Stomach smooth muscle (tissue), 2 donors: ENCODE measurements around the gene DEPDC5.

ENCODE experiments used
- H3K27ac ChIP-seq: one replicate; pipeline ENCODE4 v1.7.0; 2013; ENCODE audit warnings: mild to moderate bottlenecking, low read length, inconsistent platforms
- H3K27me3 ChIP-seq, 2 donors: one replicate each; pipeline ENCODE4 v1.7.0; 2013; ENCODE audit warnings: low read length in 2 of 2; ENCODE audit not compliant: insufficient read depth in 2 of 2, control insufficient read depth in 1 of 2
- H3K36me3 ChIP-seq, 2 donors: one replicate each; pipeline ENCODE4 v1.7.0; 2013; ENCODE audit warnings: low read length in 2 of 2; ENCODE audit not compliant: control insufficient read depth in 2 of 2, insufficient read depth in 2 of 2
- H3K4me1 ChIP-seq: one replicate; pipeline ENCODE4 v1.7.0; 2013; ENCODE audit warnings: low read length; ENCODE audit not compliant: control insufficient read depth, insufficient read depth
- H3K4me3 ChIP-seq, 2 donors: one replicate each; pipeline ENCODE4 v1.7.0; 2013; ENCODE audit warnings: low read length in 2 of 2
- H3K9ac ChIP-seq, 2 donors: one replicate each; pipeline ENCODE4 v1.7.0; 2013; ENCODE audit warnings: low read length in 2 of 2, mild to moderate bottlenecking in 1 of 2
- H3K9me3 ChIP-seq, 2 donors: one replicate each; pipeline ENCODE4 v1.7.0; 2013; ENCODE audit warnings: low read length in 2 of 2; ENCODE audit not compliant: control insufficient read depth in 2 of 2
- donor health status: healthy.
- donor health status: Pancreatic carcinoma.

Gene DEPDC5

GRCh38 chr22:31945971-31946680, 192.3 kb downstream of the DEPDC5 start:
- Histone ChIP-seq H3K9me3 (no peaks in the 10 kb centered on the region), H3K4me3 (peak overlapping the region; percentile 88 to 90), H3K36me3 (peaks cover 6 to 7% of the 10 kb centered on the region in 2 donors), H3K27me3 (no peaks in the 10 kb centered on the region), H3K9ac (peak overlapping the region; percentile 84 to 88), H3K4me1 (peaks cover 28% of the 10 kb centered on the region), H3K27ac (peak overlapping the region; percentile 78)

GRCh38 chr22:31947296-31947695, 193.5 kb downstream of the DEPDC5 start:
- H3K36me3 ChIP-seq = peaks cover 6 to 7% of the 10 kb centered on the region in 2 donors
- H3K27ac ChIP-seq = no peak overlapping the region
- H3K4me3 ChIP-seq = no peak overlapping the region
- H3K9me3 ChIP-seq = no peaks in the 10 kb centered on the region
- no peak overlapping the region for H3K9ac ChIP-seq
- H3K4me1 ChIP-seq = peaks cover 38% of the 10 kb centered on the region
- H3K27me3 ChIP-seq = no peaks in the 10 kb centered on the region

- Histone ChIP-seq H3K36me3 (peaks cover 6 to 7% of the 10 kb centered on the region in 2 donors), H3K4me3 (no peak overlapping the region), H3K4me1 (peaks cover 38% of the 10 kb centered on the region), H3K9ac (no peak overlapping the region), H3K27ac (no peak overlapping the region), H3K27me3 (no peaks in the 10 kb centered on the region), H3K9me3 (no peaks in the 10 kb centered on the region)
Observed at GRCh38 chr22:31948002-31948401, 194.2 kb downstream of the DEPDC5 start.

- Histone ChIP-seq H3K27ac (no peak overlapping the region), H3K9me3 (no peaks in the 10 kb centered on the region), H3K9ac (peak overlapping the region; percentile 6 to 22), H3K4me3 (no peak overlapping the region), H3K36me3 (peaks cover 6 to 7% of the 10 kb centered on the region in 2 donors), H3K27me3 (no peaks in the 10 kb centered on the region), H3K4me1 (peaks cover 35% of the 10 kb centered on the region)
Observed at GRCh38 chr22:31950226-31950625, 196.4 kb downstream of the DEPDC5 start.

GRCh38 chr22:31951194-31952093, 197.6 kb downstream of the DEPDC5 start:
- Histone ChIP-seq H3K36me3 (peaks cover 10 to 14% of the 10 kb centered on the region in 2 donors), H3K4me1 (peaks cover 28% of the 10 kb centered on the region), H3K9ac (peak overlapping the region in 1 of 2 donors; percentile 40), H3K9me3 (no peaks in the 10 kb centered on the region), H3K27ac (peak overlapping the region; percentile 58), H3K27me3 (no peaks in the 10 kb centered on the region), H3K4me3 (no peak overlapping the region)

- peaks cover 26% of the 10 kb centered on the region for H3K4me1 ChIP-seq
- peaks cover 16 to 20% of the 10 kb centered on the region in 2 donors for H3K36me3 ChIP-seq
- peak overlapping the region in 1 of 2 donors; percentile 40 for H3K9ac ChIP-seq
- no peaks in the 10 kb centered on the region for H3K9me3 ChIP-seq
- peak overlapping the region; percentile 58 for H3K27ac ChIP-seq
- no peaks in the 10 kb centered on the region for H3K27me3 ChIP-seq
- H3K4me3 ChIP-seq = no peak overlapping the region
Observed at GRCh38 chr22:31952094-31952401, 198.2 kb downstream of the DEPDC5 start.

GRCh38 chr22:31952472-31952871, 198.7 kb downstream of the DEPDC5 start:
- Histone ChIP-seq H3K27me3 (no peaks in the 10 kb centered on the region), H3K36me3 (peaks cover 16 to 21% of the 10 kb centered on the region in 2 donors), H3K9ac (peak overlapping the region in 1 of 2 donors; percentile 40), H3K9me3 (no peaks in the 10 kb centered on the region), H3K4me3 (no peak overlapping the region), H3K4me1 (peaks cover 26% of the 10 kb centered on the region), H3K27ac (peak overlapping the region; percentile 58)

GRCh38 chr22:31953261-31953660, 199.4 kb downstream of the DEPDC5 start:
- peaks cover 26% of the 10 kb centered on the region for H3K4me1 ChIP-seq
- H3K27ac ChIP-seq = no peak overlapping the region
- H3K4me3 ChIP-seq = no peak overlapping the region
- H3K9ac ChIP-seq = no peak overlapping the region
- H3K27me3 ChIP-seq = no peaks in the 10 kb centered on the region
- peaks cover 16 to 22% of the 10 kb centered on the region in 2 donors for H3K36me3 ChIP-seq
- H3K9me3 ChIP-seq = no peaks in the 10 kb centered on the region

- peaks cover 26% of the 10 kb centered on the region for H3K4me1 ChIP-seq
- no peak overlapping the region for H3K4me3 ChIP-seq
- H3K9me3 ChIP-seq = no peaks in the 10 kb centered on the region
- H3K27ac ChIP-seq = no peak overlapping the region
- no peak overlapping the region for H3K9ac ChIP-seq
- peaks cover 14 to 19% of the 10 kb centered on the region in 2 donors for H3K36me3 ChIP-seq
- H3K27me3 ChIP-seq = no peaks in the 10 kb centered on the region
Observed at GRCh38 chr22:31954535-31955523, 201.0 kb downstream of the DEPDC5 start.

- no peak overlapping the region for H3K27ac ChIP-seq
- peaks cover 12 to 19% of the 10 kb centered on the region in 2 donors for H3K36me3 ChIP-seq
- H3K27me3 ChIP-seq = no peaks in the 10 kb centered on the region
- no peak overlapping the region for H3K9ac ChIP-seq
- peaks cover 14% of the 10 kb centered on the region for H3K4me1 ChIP-seq
- H3K4me3 ChIP-seq = no peak overlapping the region
- H3K9me3 ChIP-seq = no peaks in the 10 kb centered on the region
Observed at GRCh38 chr22:31956360-31956759, 202.5 kb downstream of the DEPDC5 start.
